GM12891 (cell line): ENCODE results near the gene GLIS1.

ENCODE experiments used
- POLR2AphosphoS5 ChIP-seq: IDR thresholded peaks from 2 replicates; pipeline ENCODE4 v1.6.1; 2011; ENCODE audit warnings: low read depth, low read length, control low read depth
- SPI1 ChIP-seq: IDR thresholded peaks from 2 replicates; pipeline ENCODE4 v1.6.1; 2011; ENCODE audit warnings: low read depth, low read length, control low read depth

GRCh38 chr1:53577761-53578100 is 161.2 kb downstream of the GLIS1 start:
- TF ChIP-seq POLR2AphosphoS5 (no peak), SPI1 (no peak)
